Uterus (tissue), 4 donors: ENCODE measurements around the gene SREBF1. TPM values are rescaled to one million over a fixed set of nuclear protein-coding genes. Genes with fewer than 3 reads are reported as not detected.

Experiments used
- DNase-seq, 2 donors: peaks; one replicate each; pipeline ENCODE4 v3.0.0-alpha.2; 2019 to 2020
- H3K27ac ChIP-seq, 2 donors: fragments of 200-600 bp; sonication (generic); 1 replicate in 1 of 2; 2 replicates in 1 of 2; pipeline ENCODE4 v1.5.1; 2016 to 2018
- H3K27me3 ChIP-seq, 2 donors: fragments of 200-600 bp; sonication (generic); one replicate each; pipeline ENCODE4 v1.5.1; 2018 to 2019; ENCODE audit warnings: control low read depth in 1 of 2
- H3K36me3 ChIP-seq, 2 donors: fragments of 200-600 bp; sonication (generic); one replicate each; pipeline ENCODE4 v1.5.1; 2019; ENCODE audit warnings: control low read depth in 1 of 2
- H3K4me1 ChIP-seq, 2 donors: fragments of 200-600 bp; sonication (generic); one replicate each; pipeline ENCODE4 v1.5.1; 2018 to 2019; ENCODE audit warnings: control low read depth in 1 of 2
- H3K4me3 ChIP-seq, 2 donors: fragments of 200-600 bp; sonication (generic); 1 replicate in 1 of 2; 2 replicates in 1 of 2; pipeline ENCODE4 v1.5.1; 2018 to 2019; ENCODE audit warnings: mild to moderate bottlenecking in 1 of 2
- H3K9me3 ChIP-seq, 2 donors: fragments of 200-600 bp; sonication (generic); one replicate each; pipeline ENCODE4 v1.5.1; 2019; ENCODE audit warnings: control low read depth in 1 of 2
- POLR2A ChIP-seq, 2 donors: fragments of 450-650 bp; IDR thresholded peaks; one replicate each; pipeline ENCODE4 v1.6.1; 2016; ENCODE audit warnings: antibody characterized with exemption in 2 of 2, mild to moderate bottlenecking in 1 of 2, moderate library complexity in 1 of 2
- intact Hi-C: fragments of 100-400 bp; cut with DNase I; formaldehyde crosslinking; loops from one replicate; pipeline ENCODE4 v1.15.1; 2023; ENCODE audit warnings: low total_unique reads
- total RNA-seq, 4 donors: library from RNA; depleted of rRNA in 3 of 4; stranded (reverse); fragments of >200 nt in 3 of 4; gene quantifications; one replicate each; pipeline versions ENCODE4 v1.1.0 to v1.2.4, GENCODE V29; 2014 to 2023
- TF ChIP-seq, protein P1 (sequence below), 4 experiments: fragments of 200-600 bp in 2 of 4; fragments of 450-650 bp in 2 of 4; sonication (generic) in 2 of 4; IDR thresholded peaks; one replicate each; pipeline ENCODE4 v1.5.1; 2016 to 2019; ENCODE audit warnings: antibody characterized with exemption in 4 of 4, mild to moderate bottlenecking in 2 of 4, moderate library complexity in 1 of 4
- donor health status: DM: yes; HTN: yes; CAD: no.

SREBF1 gene
- 10 to 100 TPM; 24.8 to 94.6 (median 31.5) TPM for total RNA-seq

DNA sequence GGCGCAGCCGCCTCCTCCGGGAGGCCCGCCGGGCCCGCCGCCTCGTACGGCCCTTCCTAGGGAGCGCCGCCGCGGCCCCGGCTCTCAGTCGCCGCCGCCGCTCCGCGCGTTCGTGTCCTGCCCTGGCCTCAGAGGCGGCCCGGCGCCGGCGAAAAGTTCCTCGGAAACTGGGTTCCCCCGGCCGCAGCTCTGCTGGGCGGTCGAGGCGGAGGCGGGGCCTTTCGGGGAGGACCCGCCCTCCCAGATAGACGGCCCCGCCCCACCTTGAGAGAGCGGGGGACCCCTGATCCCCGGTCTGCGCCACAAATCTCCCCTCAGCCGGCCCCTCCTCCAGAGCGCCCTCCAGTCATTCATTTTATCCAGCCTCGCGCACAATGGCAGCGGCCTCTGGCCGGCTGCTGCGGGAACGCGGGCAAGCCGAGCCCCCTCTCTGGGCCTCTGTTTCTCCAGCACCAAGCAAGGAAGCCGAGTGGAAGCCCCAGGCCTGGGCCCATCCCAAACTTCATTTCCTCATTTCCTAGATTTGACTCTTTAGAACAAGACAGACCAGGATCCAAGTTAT lies at the start of gene SREBF1:
Gene SREBF1, minus strand, starts transcription at position 169 of the 562 bp plus-strand sequence. CDS start 169 bp downstream, outside the sequence.
- H3K4me3 ChIP-seq, result peak within 1 kb of the TSS; percentile 63 to 67
- H3K36me3 ChIP-seq, result no peaks in the 10 kb centered on the region
- no peaks in the 10 kb centered on the region for H3K27me3 ChIP-seq
- intact Hi-C loops, result no loop called here
- H3K27ac ChIP-seq, result peak within 1 kb of the TSS; percentile 94 to 99
- peak in 1 of 2 donors; percentile 72 for DNase-seq
- peaks cover 17 to 39% of the 10 kb centered on the region in 2 donors for H3K4me1 ChIP-seq
- H3K9me3 ChIP-seq, result no peaks in the 10 kb centered on the region
- peak in 1 of 2 donors; percentile 75 for TF ChIP-seq POLR2A (IDR thresholded peaks at IDR 0.05)
- TF ChIP-seq, protein P1, sequence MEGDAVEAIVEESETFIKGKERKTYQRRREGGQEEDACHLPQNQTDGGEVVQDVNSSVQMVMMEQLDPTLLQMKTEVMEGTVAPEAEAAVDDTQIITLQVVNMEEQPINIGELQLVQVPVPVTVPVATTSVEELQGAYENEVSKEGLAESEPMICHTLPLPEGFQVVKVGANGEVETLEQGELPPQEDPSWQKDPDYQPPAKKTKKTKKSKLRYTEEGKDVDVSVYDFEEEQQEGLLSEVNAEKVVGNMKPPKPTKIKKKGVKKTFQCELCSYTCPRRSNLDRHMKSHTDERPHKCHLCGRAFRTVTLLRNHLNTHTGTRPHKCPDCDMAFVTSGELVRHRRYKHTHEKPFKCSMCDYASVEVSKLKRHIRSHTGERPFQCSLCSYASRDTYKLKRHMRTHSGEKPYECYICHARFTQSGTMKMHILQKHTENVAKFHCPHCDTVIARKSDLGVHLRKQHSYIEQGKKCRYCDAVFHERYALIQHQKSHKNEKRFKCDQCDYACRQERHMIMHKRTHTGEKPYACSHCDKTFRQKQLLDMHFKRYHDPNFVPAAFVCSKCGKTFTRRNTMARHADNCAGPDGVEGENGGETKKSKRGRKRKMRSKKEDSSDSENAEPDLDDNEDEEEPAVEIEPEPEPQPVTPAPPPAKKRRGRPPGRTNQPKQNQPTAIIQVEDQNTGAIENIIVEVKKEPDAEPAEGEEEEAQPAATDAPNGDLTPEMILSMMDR (IDR thresholded peaks at IDR 0.05), result no peak

DNA sequence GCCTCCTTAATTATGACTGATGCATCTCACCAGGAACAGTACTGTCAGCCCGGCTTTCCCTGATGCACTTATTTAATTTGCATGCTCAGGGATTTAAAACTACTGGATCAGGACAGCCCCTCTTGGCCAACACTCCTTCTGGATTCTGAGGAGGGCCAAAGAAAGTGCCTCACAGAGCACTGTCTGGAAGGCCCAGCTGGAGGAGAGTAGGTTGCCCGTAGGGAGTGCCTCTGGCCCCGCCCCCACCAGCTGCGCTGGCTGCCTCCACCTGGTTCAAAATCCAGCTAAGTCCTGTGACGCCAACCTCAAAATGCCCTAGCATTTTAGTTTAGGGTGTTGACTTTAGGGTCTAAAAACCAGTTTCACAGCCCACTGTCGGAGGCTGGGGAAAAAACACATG lies 49.4 kb upstream of the SREBF1 start:
- no peak overlapping the region for H3K27ac ChIP-seq
- no peaks in the 10 kb centered on the region for H3K4me1 ChIP-seq
- peak in 1 of 2 donors; percentile 36 for DNase-seq
- H3K9me3 ChIP-seq, result no peaks in the 10 kb centered on the region
- H3K36me3 ChIP-seq, result no peaks in the 10 kb centered on the region
- H3K27me3 ChIP-seq, result no peaks in the 10 kb centered on the region
- no peak for TF ChIP-seq POLR2A (IDR thresholded peaks at IDR 0.05)
- TF ChIP-seq, protein P1 (IDR thresholded peaks at IDR 0.05), result no peak
- intact Hi-C loops, result no loop called here
- H3K4me3 ChIP-seq, result no peak overlapping the region

DNA sequence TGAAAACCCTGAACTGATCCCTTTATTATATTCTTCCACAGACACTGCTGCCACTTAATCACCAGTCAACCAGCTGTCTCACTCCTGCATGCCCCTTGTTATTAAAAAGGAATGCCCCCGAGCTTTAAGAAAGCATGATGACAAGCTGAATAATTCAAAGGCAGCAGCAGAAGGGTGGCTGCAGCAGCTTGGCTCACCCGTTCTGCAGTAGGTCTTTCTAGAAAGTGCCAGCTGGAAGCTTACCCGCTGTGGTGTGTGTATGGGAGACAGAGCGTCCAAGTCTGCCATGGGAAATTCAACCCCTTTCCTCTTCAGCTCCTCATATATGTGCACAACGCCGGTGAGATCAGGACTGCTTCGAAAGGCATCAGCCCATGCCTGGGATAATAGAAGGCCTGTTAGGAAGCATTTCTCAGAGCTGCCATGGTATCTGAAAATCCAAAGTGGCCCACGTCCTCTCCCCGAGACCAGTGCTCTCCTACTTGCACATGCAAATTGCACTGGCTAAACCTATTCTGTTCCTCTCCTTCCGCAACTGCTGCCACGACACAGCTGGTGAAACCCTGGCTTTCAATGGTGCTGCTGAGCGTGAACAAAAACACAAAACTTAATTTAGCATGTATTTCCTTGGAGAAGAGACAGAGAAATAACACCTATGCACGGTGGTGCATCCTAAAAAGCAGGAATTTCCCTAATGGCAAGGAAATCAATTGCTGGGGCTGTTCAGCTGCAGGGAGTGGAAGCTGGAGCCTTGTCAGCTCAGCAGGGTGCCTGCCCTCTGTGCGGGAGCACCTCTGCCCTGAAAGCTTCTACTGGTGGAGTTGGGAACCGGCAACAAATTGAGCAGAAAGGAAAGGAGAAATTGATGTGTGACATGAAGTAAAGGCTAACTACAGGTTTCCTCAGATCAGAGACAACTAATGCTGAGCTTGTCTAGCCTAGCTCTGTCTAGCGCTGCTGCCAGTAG lies 47.9 kb upstream of the SREBF1 start:
- Histone ChIP-seq H3K9me3 (no peaks in the 10 kb centered on the region), H3K4me1 (no peaks in the 10 kb centered on the region), H3K27me3 (no peaks in the 10 kb centered on the region), H3K4me3 (no peak overlapping the region), H3K27ac (no peak overlapping the region), H3K36me3 (no peaks in the 10 kb centered on the region)
- TF ChIP-seq, protein P1 (IDR thresholded peaks at IDR 0.05), result no peak
- no peak for TF ChIP-seq POLR2A (IDR thresholded peaks at IDR 0.05)
- DNase-seq, result no peak
- intact Hi-C loops, result no loop called here

DNA sequence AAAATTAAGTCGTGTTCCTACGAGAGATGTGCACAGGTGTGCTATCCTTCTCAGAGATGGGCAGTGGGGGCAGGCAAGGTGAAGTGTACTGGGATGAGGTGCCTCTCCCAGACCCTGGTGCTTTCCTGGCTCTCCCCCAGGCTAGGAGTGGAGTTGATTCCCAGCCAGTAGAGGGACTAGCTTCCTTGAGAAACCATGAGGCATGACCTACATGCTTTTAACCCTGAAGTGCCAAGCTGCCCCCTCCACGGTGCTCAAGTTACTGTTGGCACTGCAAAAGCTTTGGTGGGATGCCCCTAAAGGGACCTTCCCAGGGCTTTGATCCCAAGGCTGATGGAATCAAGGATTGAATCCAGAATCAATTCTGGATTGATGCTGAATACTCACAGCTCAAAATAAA lies 47.0 kb upstream of the SREBF1 start:
- Histone ChIP-seq H3K27me3 (no peaks in the 10 kb centered on the region), H3K36me3 (no peaks in the 10 kb centered on the region), H3K27ac (no peak overlapping the region), H3K4me1 (peaks cover 0 to 2% of the 10 kb centered on the region in 2 donors), H3K9me3 (no peaks in the 10 kb centered on the region), H3K4me3 (no peak overlapping the region)
- no peak for DNase-seq
- intact Hi-C loops, result no loop called here
- no peak for TF ChIP-seq POLR2A (IDR thresholded peaks at IDR 0.05)
- TF ChIP-seq, protein P1 (IDR thresholded peaks at IDR 0.05), result no peak

DNA sequence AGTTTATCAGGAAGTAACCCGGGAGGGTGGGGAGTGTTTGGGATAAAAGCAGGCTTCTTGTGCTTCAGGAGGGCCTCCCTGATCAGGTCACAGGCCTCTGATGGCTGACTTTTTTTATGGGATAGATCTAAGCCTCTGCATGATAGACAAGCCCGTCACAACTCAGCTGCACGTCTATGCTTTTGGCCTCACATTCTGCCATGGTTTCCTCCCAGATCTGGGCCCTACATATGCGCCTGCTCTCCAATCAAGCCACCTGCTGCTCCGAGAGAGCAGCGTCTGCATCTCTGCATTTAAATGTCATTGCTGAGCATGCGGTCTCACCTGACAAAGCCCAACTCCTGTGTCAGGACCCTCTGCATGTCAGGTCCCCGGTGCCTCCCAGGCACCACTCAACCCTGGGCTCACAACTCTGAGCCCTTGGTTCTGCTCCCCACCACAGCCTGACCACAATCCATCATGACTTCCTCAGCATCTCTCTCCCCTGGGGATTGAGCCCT lies 45.3 kb upstream of the SREBF1 start:
- no peaks in the 10 kb centered on the region for H3K27me3 ChIP-seq
- H3K36me3 ChIP-seq, result no peaks in the 10 kb centered on the region
- H3K27ac ChIP-seq, result no peak overlapping the region
- DNase-seq, result no peak
- no peak overlapping the region for H3K4me3 ChIP-seq
- intact Hi-C loops, result no loop called here
- peaks cover 7 to 15% of the 10 kb centered on the region in 2 donors for H3K4me1 ChIP-seq
- TF ChIP-seq, protein P1 (IDR thresholded peaks at IDR 0.05), result no peak
- no peak for TF ChIP-seq POLR2A (IDR thresholded peaks at IDR 0.05)
- no peaks in the 10 kb centered on the region for H3K9me3 ChIP-seq
